Skeletal muscle cell (primary cell): Measurements from ENCODE around the gene MAD1L1.

ENCODE experiments used
- DNase-seq: peaks from one replicate; pipeline ENCODE4 v3.0.0-alpha.2; 2010; ENCODE audit warnings: low read depth
- H3K4me3 ChIP-seq: 2 replicates; pipeline ENCODE4 v1.5.1; 2011; ENCODE audit warnings: low read depth, mild to moderate bottlenecking, control low read depth, low read length, moderate library complexity

Gene MAD1L1

DNA sequence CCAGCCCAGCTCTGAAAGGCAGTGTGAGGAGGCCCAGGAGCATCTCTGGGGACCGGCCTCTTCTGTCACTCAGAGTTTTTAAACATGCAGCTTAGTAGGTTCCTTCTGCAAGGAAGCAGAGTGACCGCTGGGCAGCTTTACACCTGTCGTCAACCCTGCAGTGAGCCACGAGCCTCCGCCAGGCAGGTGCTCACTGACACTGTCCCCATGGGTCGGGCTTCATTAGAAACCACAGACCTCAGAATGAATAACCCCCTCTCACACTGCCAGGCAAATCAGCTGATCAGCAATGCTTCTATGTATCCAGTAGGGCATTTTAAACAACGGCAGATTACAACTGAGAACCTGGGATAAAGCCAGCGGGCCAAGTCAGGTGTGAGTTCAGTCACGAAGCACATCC is 106.1 kb downstream of the MAD1L1 start:
- H3K4me3 ChIP-seq = no peak overlapping the region
- DNase-seq = no peak

DNA sequence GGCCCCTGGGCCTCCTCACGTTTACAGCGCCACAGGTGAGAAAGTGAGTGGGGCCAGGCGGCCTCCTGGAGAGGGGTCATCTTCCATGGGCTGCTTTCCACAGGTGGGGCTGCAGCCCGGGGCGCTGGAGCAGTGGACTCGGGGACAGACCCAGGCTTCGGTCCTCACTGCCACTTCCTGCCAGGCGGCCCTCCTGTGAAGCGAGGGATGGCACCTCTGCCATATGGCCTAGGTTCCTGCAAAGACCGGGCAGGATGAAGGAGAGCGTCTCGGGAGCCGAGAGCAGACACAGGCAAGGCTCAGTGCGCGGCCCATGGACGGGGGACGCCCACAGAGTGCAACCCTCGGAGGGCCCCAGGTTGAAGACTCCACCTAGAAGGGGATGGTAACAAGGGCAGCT is 106.8 kb downstream of the MAD1L1 start:
- DNase-seq = no peak
- H3K4me3 ChIP-seq = no peak overlapping the region

DNA sequence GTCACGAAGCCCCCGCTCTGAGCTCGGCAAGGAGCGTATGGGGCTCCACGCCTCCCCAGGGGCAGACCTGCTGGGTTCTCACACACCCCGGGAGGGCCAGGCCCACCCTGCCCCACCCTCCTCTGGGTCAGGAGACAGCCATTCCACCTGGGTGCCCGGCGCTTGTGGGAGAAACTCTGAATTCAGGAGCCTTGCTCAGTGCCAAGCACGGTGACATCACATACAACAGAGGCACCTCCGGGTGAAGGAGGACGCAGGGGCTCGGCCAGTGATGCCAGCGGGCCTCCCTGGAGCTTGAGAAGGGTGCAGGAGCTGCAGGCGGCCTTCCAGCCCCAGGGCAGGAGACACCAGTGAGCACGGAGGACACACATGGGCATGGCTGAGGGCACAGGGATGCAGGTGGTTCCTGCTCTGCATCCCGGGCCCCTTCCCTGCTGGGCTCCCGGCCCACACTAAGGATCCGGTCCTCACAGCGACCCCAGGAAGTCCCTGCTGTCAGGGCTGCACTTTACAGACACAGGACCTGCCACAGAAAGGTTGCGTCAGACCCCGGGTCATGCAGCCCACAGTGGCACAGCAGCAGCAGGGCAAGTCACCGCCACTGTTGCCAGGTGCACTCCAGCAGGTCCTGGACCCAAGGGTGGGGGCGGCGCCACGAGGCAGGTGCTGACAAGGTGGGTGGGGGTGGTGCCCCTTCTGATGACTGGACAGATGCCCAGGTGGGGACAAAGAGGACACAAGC is 108.0 kb downstream of the MAD1L1 start:
- no peak for DNase-seq
- no peak overlapping the region for H3K4me3 ChIP-seq

DNA sequence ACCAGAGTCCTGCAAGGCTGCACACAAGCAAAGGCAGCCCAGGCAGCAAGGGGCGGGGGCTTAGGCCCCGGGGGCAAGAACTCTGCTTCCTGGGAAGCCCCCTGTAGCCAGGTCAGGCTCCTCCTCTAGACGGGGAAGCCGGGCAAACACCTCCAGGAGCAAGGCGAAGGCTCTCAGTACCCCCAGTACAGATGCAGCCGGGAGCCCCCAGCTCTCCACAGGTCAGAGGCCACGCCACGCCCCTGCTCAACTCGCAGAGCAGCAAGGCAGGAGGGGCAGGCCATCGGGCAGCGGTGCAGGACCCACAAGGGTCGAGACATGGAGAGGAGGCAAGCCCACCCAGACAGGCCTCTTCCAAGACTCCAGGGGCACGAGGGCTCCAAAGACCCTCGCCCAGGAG is 108.8 kb downstream of the MAD1L1 start:
- no peak overlapping the region for H3K4me3 ChIP-seq
- DNase-seq = no peak

DNA sequence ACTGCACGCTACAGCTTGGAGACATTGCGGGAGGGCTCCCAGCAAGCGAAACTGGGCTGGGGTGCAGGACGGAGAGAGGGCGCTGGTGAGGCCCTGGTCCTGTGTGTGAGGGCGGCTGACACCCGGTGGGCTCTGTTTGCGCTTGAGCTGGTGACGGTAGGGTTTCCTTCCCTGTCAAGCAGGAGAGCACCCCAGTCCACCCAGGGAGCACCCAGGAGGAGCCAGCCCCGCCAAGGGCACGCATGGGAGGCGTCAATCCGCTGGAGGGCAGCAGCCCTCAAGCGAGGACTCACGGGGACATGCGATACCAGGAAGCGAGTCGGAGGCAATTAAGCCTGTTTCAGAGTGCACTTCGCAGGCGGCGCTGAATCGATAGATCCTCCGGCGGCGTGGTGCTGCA is 109.4 kb downstream of the MAD1L1 start:
- no peak overlapping the region for H3K4me3 ChIP-seq
- DNase-seq = no peak

DNA sequence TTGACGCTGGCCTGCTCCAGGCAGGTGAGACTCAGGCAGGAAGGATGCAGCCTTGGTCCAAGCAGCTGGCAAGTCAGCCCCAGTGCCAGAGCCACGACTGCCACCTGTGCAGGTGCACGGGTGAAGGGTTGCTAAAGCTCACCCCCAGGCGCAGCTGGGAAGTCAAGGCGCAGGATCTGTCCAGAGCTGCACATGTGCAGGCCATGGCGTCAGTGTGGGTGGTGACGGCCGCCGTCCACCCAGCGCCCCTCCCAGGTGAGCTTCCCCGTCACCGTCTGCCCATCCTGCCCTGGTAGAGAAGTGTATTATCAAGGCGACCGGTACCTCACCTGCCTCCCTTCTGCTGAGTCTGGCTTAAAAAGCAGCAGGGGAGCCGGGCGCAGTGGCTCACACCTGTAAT is 110.1 kb downstream of the MAD1L1 start:
- DNase-seq = no peak
- no peak overlapping the region for H3K4me3 ChIP-seq

DNA sequence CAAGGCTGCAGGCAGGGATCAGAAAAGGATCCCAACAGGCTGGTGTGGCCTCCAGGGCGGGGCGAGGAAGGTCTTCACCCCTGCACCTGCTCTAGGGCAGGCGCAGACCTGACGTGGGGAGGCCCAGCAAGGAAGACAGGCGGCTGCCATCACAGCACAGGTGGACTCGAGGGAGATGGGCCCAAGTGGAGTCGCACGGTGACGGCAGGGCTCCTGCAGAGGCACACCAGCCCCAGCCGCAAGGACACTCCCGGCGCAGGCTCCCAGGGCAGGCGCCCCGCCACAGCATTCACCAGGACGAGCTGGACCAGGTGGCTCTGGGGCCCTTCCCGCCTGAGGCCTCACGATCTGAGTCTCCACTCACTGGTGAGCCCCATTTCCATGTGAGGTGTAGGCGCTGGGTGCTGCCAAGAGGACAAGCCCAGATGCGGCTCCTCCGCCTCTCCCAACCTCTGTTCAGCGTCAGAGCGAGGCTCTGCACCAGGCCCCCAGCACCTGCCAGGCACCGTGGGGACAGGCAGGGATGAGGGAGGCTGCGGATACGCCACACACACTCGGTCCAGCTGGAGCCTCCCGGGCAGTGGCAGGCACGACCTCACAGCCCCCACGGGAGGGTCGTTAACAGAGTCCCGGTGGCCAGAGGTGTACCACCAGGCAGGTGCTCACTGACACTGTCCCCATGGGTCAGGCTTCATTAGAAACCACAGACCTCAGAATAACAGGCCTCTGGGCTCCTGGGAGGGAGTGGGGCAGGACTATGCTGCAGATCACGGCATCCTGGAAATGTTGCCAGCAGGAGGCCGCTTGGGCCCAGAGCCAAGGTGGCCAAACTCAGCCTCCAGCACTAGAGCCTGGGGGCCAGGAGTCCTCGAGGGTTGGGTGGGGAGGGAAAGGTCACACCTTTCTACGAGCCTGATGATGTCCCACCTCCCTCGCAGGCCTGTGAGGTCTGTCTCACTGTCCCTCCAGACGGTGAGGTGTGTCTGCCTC is 111.6 kb downstream of the MAD1L1 start:
- H3K4me3 ChIP-seq = no peak overlapping the region
- DNase-seq = no peak

DNA sequence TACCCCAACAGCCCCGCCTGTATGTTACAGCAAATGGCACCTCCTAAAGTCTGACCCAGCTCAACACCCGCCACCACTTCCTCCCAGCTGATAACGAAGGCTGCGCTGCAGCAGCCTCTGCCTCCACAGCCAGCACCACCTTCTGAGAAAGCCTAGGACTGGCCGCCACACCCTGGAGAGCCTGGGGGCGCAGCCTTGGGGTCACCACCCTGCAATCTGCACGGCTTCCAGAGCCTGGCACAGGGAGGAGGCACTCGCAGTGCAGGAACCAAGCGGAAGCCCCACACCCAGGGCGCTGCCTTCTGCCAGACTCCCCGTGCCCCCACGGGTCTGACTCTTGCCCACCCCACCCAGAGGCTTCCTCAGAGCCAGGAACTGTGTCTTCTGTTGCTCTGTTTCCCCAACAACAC is 112.5 kb downstream of the MAD1L1 start:
- no peak for DNase-seq
- H3K4me3 ChIP-seq = no peak overlapping the region

DNA sequence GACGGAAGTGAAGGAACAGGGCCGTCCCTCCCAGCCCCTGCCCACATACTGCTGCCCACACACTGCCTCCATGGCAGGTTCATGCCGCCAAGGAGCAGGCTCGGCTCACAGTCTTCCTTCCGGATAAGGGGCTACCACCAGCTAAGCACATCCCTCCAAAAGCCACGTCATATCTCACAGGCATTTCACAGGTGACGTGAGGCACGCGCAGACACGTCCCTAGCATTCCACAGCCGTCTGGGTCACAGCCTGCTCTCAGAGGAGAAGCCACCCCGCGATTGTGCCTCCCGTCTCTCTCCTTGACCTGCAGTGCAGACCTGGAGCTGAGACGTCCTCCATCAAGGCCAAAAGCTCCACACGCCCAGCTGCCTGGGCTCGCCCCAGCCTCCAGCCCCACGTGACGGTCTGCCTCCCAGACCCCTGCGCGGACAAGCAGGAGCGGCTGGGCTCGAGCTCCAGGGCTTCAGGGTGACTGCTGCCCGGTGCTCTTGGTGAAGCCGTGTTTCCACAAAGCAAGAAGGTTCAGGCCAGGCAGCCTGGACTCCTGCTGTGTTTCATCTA is 114.0 kb downstream of the MAD1L1 start:
- DNase-seq = no peak
- H3K4me3 ChIP-seq = no peak overlapping the region

DNA sequence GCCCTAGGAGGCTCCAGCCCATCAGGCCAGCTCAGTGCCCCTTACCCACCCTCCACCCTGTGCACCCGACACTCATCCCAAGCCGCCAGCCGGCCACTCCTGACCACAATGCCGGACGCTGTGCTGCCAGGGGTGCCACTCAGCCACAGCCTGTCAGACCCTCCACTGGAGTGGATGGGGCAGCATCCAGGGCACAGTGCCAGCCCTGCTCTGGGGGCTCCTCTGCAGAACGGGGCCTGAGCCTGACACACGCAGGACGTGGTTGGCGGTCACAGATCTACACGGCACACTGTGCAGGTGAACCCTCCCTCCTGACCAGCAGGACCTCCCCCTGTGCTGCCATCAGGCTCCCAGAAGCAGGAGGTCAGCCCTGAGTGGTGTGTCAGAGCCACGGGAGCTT is 114.7 kb downstream of the MAD1L1 start:
- DNase-seq = no peak
- H3K4me3 ChIP-seq = no peak overlapping the region

DNA sequence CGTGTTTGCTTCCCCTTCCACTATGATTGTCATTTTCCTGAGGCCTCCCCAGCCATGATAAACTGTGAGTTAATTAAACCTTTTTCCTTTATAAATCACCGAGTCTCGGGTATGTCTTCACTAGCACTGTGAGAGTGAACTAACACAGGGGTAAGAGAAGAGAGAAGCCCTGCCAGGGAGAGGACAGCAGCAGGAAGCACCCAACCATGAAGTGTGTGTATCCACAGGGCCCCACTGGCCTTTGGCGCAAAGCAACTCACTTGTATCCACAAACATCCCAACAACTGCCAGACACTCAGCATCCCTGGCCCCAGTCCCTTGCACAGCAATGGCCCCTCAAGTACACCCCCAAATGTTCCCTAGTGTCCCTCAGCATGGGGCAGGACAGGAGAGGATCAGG is 115.1 kb downstream of the MAD1L1 start:
- H3K4me3 ChIP-seq = no peak overlapping the region
- no peak for DNase-seq

DNA sequence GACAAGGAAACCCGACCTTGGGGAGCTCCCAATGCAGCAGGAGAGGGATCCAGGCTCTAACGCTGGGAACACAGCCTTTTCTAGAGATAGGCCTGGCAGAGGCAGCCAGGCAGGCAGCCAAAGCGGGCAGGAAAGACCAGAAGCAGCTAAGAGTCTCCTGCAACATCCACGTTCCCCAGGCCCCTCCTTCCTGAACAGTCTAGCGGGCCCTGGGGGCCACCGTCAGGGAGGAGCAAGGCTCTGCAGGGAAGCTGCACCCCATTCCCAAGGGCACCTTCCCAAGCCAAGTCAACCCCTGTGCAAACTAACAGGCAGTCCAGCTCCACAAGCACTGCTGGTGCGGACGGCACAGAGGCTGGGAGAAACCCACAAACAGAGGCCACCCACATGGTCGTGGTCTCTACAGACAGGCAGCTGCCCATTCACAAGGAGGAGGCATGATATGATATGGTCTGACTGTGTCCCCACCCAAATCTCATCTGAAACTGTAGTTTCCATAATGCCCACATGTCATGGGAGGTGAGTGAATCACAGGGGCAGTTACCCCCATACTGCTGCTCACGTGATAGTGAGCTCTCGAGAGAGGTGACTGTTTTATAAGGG is 115.7 kb downstream of the MAD1L1 start:
- H3K4me3 ChIP-seq = no peak overlapping the region
- DNase-seq = no peak

DNA sequence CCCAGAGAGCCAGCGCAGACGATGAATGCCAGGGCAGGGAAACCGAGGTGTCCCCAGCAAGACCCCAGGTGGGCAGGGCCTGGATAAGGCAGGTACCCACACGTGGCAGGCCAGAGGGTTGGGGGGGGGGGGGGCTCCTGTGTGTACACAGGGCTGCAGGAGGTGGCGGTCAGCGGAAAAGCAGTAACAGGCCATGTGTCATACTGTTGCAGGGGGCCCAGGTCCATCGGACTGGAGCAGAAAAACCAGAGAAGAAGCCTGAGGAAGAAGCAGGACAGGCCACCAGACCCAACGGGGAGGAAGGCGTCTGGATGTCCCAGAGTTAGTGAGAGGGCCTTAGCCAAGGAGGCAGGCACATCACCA is 116.3 kb downstream of the MAD1L1 start:
- H3K4me3 ChIP-seq = no peak overlapping the region
- DNase-seq = no peak

DNA sequence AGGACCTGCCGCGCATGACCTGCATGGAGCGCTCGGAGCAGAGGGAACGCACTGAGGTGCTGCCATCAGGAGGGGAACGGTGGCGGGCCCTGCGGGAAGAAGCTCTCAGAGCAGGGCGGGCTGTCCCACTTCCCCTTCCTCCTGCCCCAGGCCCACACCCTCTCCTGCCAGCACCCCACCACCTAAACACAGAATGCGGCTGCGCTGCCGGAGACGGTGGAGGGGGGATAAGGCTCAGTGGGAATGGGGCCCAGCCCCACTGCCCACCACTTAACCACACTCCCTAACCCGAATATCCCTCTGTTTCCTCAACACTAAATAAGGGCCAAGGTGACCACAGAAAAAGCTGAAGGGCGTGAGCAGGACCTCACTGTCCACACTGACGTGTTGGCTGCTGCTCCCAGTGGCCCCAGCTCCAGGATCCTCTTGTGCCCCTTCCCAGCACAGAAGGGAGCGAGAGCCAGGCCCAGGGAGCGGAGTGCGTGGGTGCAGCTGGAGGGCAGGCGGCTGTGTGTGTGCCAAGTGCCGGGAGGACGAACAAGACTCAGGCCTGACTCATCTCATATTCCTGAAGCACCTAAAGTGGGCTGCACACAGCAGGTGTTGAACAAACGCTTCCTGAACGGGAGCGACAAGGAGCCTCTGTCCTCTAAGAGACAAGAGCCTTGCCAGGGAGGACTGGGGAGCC is 116.8 kb downstream of the MAD1L1 start:
- no peak overlapping the region for H3K4me3 ChIP-seq
- no peak for DNase-seq

DNA sequence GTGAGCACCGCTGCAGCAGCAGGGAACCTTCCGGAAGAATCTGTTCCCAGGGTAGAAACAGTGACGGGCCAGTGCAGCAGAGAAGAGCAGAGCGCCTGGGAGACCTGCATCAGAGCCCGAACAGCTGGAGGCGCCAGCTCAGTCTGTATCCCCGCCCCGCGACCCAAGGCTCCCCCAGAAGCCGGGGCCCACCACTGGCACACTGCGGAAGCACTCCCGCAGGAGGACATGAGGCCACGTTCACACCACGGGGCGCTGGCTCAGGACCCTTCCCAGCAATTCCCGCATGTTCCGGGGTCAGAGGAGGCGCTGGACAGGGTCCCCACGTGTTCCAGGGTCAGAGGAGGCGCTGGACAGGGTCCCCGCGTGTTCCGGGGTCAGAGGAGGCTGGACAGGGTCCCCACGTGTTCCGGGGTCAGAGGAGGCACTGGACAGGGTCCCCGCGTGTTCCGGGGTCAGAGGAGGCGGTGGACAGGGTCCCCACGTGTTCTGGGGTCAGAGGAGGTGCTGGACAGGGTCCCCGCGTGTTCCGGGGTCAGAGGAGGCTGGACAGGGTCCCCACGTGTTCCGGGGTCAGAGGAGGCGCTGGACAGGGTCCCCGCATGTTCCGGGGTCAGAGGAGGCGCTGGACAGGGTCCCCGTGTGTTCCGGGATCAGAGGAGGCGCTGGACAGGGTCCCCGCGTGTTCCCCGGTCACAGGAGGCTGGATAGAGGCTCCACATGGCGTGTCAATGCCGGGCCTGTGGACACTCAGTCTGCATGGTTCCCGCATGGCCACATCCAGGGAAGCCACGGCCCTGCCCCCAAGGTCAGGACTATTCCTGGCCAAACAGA is 117.6 kb downstream of the MAD1L1 start:
- no peak for DNase-seq
- no peak overlapping the region for H3K4me3 ChIP-seq

DNA sequence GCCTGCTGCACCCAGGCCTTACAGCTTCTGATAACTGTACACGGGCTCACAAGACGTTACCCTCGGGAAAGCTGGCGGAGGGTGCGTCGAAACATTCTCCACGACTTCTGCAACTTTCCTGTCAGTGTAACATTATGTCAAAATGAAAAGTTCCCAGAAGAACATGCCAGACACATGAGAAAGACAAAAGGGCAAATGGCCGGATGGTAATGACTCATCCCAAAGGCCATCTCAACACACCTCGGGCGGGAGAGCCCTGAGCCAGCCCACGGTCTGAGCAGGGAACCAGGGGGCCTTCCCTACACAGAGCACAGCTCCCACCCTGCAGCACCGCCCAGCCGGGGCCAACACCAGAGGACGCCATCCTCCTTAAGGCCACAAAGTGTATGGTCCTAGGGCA is 118.7 kb downstream of the MAD1L1 start:
- no peak overlapping the region for H3K4me3 ChIP-seq
- peak; percentile 79 for DNase-seq

DNA sequence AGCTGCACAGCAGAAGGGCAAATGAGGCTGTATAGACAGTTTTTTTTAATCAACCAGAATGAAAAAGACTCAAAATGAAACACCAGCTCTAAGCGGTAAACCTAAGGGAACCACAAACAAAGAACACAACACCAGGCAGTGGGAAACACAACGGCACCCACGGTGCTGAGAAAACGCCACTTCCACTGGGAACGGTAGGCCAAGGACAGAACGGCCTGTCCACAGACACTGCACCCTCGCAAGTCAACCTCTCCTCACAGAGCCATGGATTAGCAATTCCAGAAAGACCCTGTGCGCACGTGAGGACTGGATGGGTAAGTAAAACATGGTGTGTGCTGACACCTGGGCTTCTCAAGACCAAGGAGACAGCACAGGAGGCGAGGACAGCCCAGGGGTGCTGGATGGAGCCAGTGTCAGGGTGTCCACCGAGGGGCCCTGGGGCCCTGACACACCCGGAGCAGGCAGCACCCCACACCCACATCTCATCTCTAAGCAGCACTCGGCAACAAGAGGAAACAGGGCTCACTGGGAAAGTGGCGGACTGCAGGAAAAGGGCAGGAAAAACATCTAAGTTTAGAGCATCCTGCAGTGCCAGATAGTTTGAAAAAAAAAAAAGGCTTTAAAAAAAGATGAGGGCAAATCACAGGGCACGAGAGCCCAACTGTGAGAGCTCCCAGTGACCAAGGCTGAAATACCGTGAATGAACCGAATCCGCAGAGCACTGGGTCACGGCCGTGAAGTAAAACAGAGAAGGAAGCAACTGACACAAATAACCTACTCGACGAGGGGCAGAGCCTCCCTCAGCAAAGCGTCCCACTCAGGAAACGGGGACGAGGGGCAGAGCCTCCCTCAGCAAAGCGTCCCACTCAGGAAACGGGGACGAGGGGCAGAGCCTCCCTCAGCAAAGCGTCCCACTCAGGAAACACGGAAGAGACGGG is 120.2 kb downstream of the MAD1L1 start:
- no peak overlapping the region for H3K4me3 ChIP-seq
- no peak for DNase-seq

DNA sequence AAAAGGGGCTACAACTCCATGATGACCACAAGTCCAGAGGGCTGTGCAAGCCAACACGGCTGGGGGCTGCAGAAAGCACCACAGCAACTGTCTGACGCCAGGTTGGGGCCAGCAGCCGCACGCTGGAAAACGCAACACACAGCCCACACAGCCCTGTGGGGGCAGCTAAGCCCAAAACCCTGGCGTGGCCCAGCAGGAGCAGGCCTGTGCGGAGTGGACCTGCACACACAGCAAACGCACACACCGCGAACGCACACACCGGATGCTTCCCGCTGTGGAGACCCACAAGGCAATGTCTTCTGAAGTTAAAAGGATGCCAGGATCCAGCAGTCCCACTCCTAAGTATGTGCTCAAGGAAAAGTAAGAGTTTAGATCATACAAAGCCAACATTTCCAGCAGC is 121.2 kb downstream of the MAD1L1 start:
- no peak for DNase-seq
- no peak overlapping the region for H3K4me3 ChIP-seq
